HFFc6 (cell line): ENCODE data around the gene MCAT. TPM values are rescaled to one million over a fixed set of nuclear protein-coding genes. Genes with fewer than 3 reads are reported as not detected.
"Not testable (repeated sequence)": the region's sequence is repeated elsewhere in the genome, so short reads cannot be mapped to it uniquely, and the experiment has no call there.

Experiments
- DNase-seq: peaks from one replicate; pipeline ENCODE4 v3.0.0-alpha.2; 2018
- H3K27ac Mint-ChIP-seq: 2 replicates; pipeline ENCODE4 v1.8.0; 2020; ENCODE audit warnings: mild to moderate bottlenecking, mixed read lengths
- H3K27me3 Mint-ChIP-seq: 2 replicates; pipeline ENCODE4 v1.8.0; 2021; ENCODE audit warnings: mild to moderate bottlenecking, moderate library complexity, mixed read lengths; ENCODE audit not compliant: insufficient read depth
- H3K36me3 Mint-ChIP-seq: 2 replicates; pipeline ENCODE4 v1.8.0; 2021; ENCODE audit warnings: low read depth, mixed read lengths
- H3K4me1 Mint-ChIP-seq: 2 replicates; pipeline ENCODE4 v1.8.0; 2020; ENCODE audit warnings: low read depth, mixed read lengths
- H3K4me3 Mint-ChIP-seq: 2 replicates; pipeline ENCODE4 v1.8.0; 2020; ENCODE audit warnings: mild to moderate bottlenecking, moderate library complexity, mixed read lengths
- H3K9me3 Mint-ChIP-seq: 2 replicates; pipeline ENCODE4 v1.8.0; 2020; ENCODE audit warnings: mild to moderate bottlenecking, mixed read lengths
- total RNA-seq, 6 experiments: library from RNA; stranded (reverse); fragmentation: NEBNext Ultra II Directional; extraction: Animal tissue kit (Norgen Biotek cat#: 25700); gene quantifications; 2 replicates in 1 of 6; 3 replicates in 5 of 6; pipeline ENCODE4 v1.2.3, GENCODE V29; 2021
- TF ChIP-seq, protein P1 (sequence below): fragments of 200-600 bp; sonication (generic); IDR thresholded peaks from 2 replicates; pipeline ENCODE4 v1.5.0; 2021; ENCODE audit warnings: antibody characterized with exemption, mild to moderate bottlenecking

The MCAT gene
- total RNA-seq, 6 experiments from 2014 or later, result 15.1 to 16.6 (median 15.6) TPM

DNA sequence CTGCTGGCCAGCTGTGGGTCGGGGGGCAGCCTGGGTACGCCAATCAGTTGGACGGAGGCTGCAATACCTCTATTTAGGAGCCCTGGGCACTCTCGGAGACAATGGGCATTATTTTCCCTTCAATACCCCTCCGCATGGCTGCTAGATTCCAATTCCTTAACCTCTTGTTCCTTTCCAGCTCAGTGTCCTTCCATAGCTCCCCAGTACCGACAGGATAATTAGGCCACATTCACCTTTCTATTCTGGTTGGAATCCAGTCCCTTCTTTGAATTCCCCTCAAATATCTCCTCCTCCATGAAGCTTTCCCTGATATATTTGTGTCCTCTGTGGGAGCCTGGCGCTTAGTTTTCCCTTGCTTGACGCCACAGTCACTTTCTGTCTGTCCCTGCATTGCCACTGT lies 36.9 kb downstream of the MCAT start:
- DNase-seq, result no peak
- H3K4me1 Mint-ChIP-seq, result no peaks in the 10 kb centered on the region
- TF ChIP-seq, protein P1, sequence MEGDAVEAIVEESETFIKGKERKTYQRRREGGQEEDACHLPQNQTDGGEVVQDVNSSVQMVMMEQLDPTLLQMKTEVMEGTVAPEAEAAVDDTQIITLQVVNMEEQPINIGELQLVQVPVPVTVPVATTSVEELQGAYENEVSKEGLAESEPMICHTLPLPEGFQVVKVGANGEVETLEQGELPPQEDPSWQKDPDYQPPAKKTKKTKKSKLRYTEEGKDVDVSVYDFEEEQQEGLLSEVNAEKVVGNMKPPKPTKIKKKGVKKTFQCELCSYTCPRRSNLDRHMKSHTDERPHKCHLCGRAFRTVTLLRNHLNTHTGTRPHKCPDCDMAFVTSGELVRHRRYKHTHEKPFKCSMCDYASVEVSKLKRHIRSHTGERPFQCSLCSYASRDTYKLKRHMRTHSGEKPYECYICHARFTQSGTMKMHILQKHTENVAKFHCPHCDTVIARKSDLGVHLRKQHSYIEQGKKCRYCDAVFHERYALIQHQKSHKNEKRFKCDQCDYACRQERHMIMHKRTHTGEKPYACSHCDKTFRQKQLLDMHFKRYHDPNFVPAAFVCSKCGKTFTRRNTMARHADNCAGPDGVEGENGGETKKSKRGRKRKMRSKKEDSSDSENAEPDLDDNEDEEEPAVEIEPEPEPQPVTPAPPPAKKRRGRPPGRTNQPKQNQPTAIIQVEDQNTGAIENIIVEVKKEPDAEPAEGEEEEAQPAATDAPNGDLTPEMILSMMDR, result no peak
- H3K9me3 Mint-ChIP-seq, result no peaks in the 10 kb centered on the region
- no peaks in the 10 kb centered on the region for H3K36me3 Mint-ChIP-seq
- no peak overlapping the region for H3K4me3 Mint-ChIP-seq
- H3K27ac Mint-ChIP-seq, result no peak overlapping the region
- H3K27me3 Mint-ChIP-seq, result peaks cover 12% of the 10 kb centered on the region

DNA sequence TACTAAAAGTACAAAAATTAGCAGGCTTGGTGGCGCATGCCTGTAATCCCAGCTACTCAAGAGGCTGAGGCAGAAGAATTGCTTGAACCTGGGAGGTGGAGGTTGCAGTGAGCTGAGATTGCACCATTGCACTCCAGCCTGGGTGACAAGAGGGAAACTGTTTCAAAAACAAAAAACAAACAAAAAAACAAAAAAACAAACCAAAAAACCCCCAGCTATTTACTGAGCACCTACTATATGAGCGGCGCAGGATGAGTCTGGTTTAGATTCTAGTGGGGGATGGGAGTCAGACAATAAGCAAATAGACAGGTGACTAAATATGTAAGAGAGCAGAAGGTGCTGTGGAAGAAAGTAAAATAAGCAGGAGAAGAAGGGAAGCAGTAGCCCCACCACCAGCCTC lies 38.2 kb downstream of the MCAT start:
- not testable (repeated sequence) for H3K36me3 Mint-ChIP-seq, H3K27me3 Mint-ChIP-seq, H3K27ac Mint-ChIP-seq, H3K4me1 Mint-ChIP-seq, H3K4me3 Mint-ChIP-seq, DNase-seq, H3K9me3 Mint-ChIP-seq

DNA sequence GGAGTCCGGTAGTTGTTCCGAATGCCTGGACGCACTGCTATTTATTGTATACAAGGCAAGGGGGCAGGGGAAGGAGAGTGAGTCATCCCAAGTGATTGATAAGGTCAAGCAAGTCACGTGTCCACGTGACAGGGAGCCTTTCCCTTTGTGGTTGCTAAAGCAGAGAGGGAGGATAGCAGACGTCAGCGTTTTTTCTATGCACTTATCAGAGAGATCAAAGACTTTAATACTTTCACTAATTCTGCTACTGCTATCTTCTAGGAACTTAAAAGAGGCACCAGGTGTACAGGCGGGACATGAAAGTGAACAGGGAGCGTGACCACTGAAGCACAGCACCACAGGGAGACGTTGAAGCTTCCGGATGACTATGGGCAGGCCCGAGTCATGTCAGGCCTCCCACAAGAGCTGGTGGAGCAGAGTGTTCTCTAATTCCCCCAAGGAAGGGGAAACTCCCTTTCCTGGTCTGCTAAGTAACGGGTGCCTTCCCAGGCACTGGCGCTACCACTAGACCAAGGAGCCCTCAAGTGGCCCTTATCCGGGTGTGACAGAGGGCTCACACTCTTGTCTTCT lies 39.1 kb downstream of the MCAT start:
- not testable (repeated sequence) for H3K36me3 Mint-ChIP-seq, H3K4me3 Mint-ChIP-seq, H3K27me3 Mint-ChIP-seq, H3K4me1 Mint-ChIP-seq, H3K27ac Mint-ChIP-seq, H3K9me3 Mint-ChIP-seq, DNase-seq

DNA sequence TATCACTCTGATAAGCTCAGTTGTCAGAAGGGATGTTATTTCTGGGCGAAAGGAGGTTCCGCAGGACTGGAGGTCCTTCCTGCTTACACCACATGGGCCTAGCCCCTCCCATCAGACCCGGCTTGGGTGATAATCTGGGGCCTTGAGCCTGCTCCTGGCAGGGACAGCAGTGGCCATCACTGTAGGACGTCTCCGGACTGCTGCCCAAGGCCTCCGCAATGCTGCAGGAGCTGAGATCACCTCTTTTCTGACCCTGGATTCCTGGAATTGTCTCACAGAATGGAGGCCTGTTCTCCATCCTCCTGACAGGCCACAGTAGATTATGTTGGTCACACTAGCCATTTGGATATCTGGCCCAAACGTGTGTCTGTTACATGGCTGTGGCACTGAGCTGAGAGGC lies 41.9 kb downstream of the MCAT start:
- Mint-ChIP-seq H3K27ac (no peak overlapping the region), H3K9me3 (peaks cover 8% of the 10 kb centered on the region), H3K4me3 (no peak overlapping the region), H3K27me3 (no peaks in the 10 kb centered on the region; the same call in 1 of the 2 replicates), H3K36me3 (peaks cover 7% of the 10 kb centered on the region), H3K4me1 (peaks cover 6% of the 10 kb centered on the region; the same call in 1 of the 2 replicates)
- TF ChIP-seq, protein P1, result no peak
- no peak for DNase-seq

DNA sequence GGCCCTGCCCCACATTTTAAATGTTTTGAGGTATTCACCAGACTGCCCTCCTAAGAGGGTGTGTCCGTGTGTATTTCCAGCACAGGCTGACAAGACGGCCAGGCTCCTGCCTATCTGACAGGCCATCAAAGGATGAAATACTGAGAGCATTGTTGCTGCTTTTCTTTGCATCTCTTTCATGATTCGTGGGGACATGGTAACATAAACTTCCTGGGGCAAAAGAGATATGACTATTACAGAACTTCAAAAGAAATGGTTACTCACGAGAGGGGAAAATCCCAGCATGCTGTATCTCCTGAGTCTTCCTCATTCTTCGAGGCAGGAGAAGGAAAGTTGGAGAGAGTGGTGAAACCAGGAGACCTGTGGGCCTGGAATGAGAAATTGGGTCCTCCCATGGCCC lies 43.0 kb downstream of the MCAT start:
- peaks cover 15% of the 10 kb centered on the region for H3K9me3 Mint-ChIP-seq
- no peaks in the 10 kb centered on the region; the same call in none of the 2 replicates for H3K27me3 Mint-ChIP-seq
- TF ChIP-seq, protein P1, result no peak
- DNase-seq, result no peak
- peaks cover 14% of the 10 kb centered on the region for H3K36me3 Mint-ChIP-seq
- H3K27ac Mint-ChIP-seq, result no peak overlapping the region
- H3K4me1 Mint-ChIP-seq, result peaks cover 6% of the 10 kb centered on the region; the same call in 1 of the 2 replicates
- no peak overlapping the region for H3K4me3 Mint-ChIP-seq

DNA sequence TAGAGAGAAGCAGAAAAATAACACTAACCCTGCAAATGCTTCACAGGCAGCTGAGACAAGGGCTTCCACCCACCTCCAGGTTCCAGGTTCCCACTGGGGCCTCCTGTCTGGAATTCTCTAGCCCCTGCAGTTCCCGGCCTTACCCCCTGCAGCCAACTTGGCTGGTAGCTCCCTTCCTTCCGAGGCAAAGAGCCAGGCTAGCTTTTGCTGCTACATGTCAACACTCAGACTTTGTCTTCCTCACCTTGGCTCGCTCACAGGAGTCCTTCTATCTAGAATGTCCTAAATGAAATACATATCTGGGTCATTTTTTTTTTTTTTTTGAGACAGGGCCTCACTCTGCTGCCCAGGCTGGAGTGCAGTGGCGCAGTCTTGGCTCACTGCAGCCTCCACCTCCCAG lies 44.1 kb downstream of the MCAT start:
- TF ChIP-seq, protein P1, result no peak
- H3K4me1 Mint-ChIP-seq, result peaks cover 8% of the 10 kb centered on the region; the same call in 1 of the 2 replicates
- no peak overlapping the region for H3K27ac Mint-ChIP-seq

More for the DNA sequence above, 44.1 kb downstream of the MCAT start:
- Mint-ChIP-seq H3K36me3 (peaks cover 14% of the 10 kb centered on the region), H3K9me3 (peaks cover 15% of the 10 kb centered on the region), H3K4me3 (no peak overlapping the region), H3K27me3 (no peaks in the 10 kb centered on the region; the same call in none of the 2 replicates)
- no peak for DNase-seq
